Measurements from ENCODE around the gene CRTAP.
A peak's percentile ranks its signal among the peaks of the same experiment; 100 is the strongest.
"Not testable (repeated sequence)": the region's sequence is repeated elsewhere in the genome, so short reads cannot be mapped to it uniquely, and the experiment has no call there.

CRTAP gene

DNA sequence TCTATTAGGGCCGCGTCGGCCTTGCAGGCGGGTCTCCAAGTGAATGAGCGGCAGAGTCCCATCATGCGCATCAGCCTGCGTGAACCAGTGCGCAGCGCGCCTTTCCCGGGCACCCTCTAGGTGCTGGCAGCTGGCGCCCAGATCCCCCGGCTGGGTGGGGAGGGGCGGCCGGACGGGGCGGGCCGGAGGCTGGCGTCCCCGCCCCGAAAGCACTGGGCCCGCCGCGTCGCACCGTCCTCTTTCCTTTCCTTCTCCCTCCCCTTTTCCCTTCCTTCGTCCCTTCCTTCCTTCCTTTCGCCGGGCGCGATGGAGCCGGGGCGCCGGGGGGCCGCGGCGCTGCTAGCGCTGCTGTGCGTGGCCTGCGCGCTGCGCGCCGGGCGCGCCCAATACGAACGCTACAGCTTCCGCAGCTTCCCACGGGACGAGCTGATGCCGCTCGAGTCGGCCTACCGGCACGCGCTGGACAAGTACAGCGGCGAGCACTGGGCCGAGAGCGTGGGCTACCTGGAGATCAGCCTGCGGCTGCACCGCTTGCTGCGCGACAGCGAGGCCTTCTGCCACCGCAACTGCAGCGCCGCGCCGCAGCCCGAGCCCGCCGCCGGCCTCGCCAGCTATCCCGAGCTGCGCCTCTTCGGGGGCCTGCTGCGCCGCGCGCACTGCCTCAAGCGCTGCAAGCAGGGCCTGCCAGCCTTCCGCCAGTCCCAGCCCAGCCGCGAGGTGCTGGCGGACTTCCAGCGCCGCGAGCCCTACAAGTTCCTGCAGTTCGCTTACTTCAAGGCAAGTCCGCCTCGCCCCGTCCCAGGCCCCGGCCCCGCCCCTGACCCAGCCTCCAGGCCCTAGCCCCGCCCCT is at the start of gene CRTAP:
CRTAP (plus strand) TSS at position 243 of the 850 bp plus-strand sequence; CDS start at position 307, 64 bp downstream.
- H3K36me3 Mint-ChIP-seq: no peaks in the 10 kb centered on the region
- H3K4me1 Mint-ChIP-seq: peaks cover 33% of the 10 kb centered on the region
- no peaks in the 10 kb centered on the region for H3K27me3 Mint-ChIP-seq
- peak within 1 kb of the TSS; percentile 80 for H3K27ac Mint-ChIP-seq
- H3K4me3 Mint-ChIP-seq: peak within 1 kb of the TSS; percentile 91
- no peaks in the 10 kb centered on the region for H3K9me3 Mint-ChIP-seq

DNA sequence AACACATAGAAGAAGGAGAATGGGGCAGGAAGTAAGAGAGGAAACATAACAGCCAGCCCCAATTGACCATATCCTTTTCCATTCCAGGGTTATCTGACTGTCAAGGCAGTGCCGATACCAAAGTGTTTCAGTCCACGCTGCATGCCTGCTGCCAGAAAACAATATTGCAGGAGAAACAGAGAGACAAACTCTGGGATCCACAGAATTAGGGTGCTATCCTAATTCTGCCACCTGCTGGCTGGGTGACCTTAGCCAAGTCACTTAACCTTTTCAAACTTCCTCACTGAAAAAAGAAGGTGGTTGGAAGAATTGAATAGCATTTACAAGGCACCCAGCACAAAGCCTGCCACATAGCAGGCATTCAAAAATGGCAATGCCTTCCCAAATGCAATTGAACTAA is 48.9 kb upstream of the CRTAP start:
- Mint-ChIP-seq H3K27me3 (no peaks in the 10 kb centered on the region), H3K27ac (no peak overlapping the region), H3K36me3 (peaks cover 26% of the 10 kb centered on the region), H3K4me3 (no peak overlapping the region), H3K9me3 (no peaks in the 10 kb centered on the region), H3K4me1 (peaks cover 51% of the 10 kb centered on the region)

DNA sequence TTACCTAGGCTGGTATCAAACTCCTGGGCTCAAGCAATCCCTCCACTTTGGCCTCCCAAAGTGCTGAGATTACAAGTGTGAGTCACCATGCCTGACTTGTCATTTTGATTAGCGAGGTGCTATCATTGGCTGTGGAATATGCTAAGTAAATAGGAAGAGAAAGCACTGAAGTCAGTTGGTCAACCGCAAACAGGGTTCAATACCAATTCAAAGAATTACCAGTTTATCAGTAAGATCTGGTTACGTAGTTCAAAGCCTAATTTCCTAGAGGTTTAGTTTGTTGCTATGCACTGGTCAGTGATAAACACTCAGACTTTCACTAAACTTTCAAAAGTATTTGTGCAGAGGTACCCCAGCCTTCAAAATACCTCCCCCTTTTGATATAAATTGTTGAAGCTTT is 46.3 kb upstream of the CRTAP start:
- Mint-ChIP-seq H3K27me3 (no peaks in the 10 kb centered on the region), H3K36me3 (peaks cover 16% of the 10 kb centered on the region), H3K4me1 (peaks cover 36% of the 10 kb centered on the region), H3K9me3 (no peaks in the 10 kb centered on the region), H3K4me3 (no peak overlapping the region), H3K27ac (no peak overlapping the region)

DNA sequence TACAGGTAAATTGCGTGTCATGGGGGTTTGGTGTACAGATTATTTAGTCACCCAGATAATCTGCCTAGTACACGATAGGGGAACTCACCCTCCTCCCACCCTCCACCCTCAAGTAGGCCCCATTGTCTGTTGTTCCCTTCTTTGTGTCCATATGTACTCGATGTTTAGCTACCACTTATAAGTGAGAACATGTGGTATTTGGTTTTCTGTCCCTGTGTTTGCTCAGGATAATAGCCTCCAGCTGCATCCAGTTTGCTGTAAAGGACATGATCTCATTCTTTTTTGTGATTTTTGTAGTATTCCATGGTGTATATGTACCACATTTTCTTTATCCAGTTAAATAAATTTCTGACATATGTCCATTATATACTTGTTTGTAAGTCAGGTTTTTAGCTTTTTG is 44.0 kb upstream of the CRTAP start:
- H3K4me3 Mint-ChIP-seq, H3K27ac Mint-ChIP-seq, H3K36me3 Mint-ChIP-seq: not testable (repeated sequence)

DNA sequence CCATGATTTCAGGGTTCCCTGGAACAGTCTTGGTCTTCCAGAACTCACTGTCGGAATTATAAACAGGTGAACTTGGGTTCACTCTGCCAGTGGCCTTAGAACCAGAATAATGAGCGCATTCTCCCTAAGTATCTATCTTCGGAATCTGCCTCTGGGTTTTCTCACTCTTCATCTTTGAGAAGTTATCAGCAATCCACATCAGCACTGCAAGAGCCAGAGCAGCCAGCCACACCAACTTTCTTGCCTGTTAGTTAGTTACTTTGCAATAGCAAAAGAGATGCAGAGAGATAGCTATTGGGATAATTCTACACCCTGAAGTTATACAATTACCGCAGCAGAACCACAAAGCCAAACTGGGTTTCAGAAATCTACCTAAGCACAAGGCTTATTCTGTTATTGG is 42.6 kb upstream of the CRTAP start:
- H3K4me1 Mint-ChIP-seq: peaks cover 22% of the 10 kb centered on the region
- H3K27ac Mint-ChIP-seq: no peak overlapping the region
- no peak overlapping the region for H3K4me3 Mint-ChIP-seq
- peaks cover 6% of the 10 kb centered on the region for H3K36me3 Mint-ChIP-seq
- H3K27me3 Mint-ChIP-seq: no peaks in the 10 kb centered on the region
- H3K9me3 Mint-ChIP-seq: no peaks in the 10 kb centered on the region

More for the DNA sequence above, 44.0 kb upstream of the CRTAP start:
- peaks cover 30% of the 10 kb centered on the region for H3K4me1 Mint-ChIP-seq
- not testable (repeated sequence) for H3K9me3 Mint-ChIP-seq, H3K27me3 Mint-ChIP-seq

DNA sequence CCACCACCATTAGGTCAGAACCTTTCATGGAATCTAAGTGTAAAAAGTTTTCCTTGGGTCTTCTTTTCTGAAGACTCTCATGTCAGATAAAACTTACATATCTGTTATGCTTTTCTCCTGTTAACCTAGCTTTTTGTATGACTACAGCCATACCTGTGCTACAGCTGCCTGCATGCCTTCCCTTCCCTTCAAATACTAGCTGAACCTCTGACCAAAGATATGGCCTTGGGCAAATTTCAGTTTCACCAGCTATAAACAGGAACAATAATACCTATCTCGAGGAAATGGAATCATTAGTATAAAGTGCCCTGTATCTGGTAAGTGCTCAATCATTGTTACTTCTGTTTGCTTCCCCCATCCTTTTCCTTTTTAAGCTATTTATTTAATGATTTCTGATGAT is 41.9 kb upstream of the CRTAP start:
- Mint-ChIP-seq H3K9me3 (no peaks in the 10 kb centered on the region), H3K4me3 (no peak overlapping the region), H3K4me1 (peaks cover 18% of the 10 kb centered on the region), H3K27me3 (no peaks in the 10 kb centered on the region), H3K27ac (no peak overlapping the region), H3K36me3 (peaks cover 5% of the 10 kb centered on the region)

DNA sequence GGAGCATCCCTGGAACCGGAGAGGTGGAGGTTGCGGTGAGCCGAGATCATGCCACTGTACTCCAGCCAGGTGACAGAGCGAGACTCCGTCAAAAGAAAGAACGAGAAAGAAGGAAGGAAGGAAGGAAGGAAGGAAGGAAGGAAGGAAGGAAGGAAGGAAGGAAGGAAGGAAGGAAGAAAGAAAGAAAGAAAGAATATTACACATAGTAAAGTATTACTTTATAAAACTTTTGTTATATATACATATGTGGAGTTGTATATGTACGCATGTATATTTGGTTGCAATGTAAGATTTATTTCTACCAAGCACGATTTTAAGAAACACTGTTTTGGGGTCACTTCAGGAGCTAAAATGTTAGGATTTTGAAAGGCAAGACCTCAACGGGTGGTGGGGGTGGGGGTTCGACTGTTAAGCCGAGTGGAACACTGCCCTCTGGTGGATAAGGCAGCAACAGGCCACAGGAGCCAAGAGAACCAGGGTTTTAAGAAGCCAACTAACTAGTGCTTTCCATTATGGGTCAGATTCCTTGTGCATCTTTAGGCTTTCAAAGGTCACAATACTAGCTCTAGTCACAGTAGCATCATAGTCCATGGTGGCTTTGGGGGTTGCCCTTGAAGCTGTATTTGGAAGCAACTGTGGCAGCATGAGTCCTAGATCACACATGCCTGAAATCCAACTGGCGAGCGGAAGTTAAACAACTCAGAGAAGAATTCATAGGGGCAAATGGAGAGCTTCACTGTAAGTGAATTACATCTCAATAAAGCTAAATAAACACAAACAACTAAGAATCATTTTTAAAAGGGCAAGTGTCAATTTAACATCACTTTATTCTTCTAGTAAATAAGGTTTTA is 39.4 kb upstream of the CRTAP start:
- H3K4me3 Mint-ChIP-seq: no peak overlapping the region
- peaks cover 18% of the 10 kb centered on the region for H3K4me1 Mint-ChIP-seq
- peaks cover 5% of the 10 kb centered on the region for H3K36me3 Mint-ChIP-seq
- H3K27ac Mint-ChIP-seq: peak overlapping the region; percentile 69
- H3K9me3 Mint-ChIP-seq: no peaks in the 10 kb centered on the region
- no peaks in the 10 kb centered on the region for H3K27me3 Mint-ChIP-seq

DNA sequence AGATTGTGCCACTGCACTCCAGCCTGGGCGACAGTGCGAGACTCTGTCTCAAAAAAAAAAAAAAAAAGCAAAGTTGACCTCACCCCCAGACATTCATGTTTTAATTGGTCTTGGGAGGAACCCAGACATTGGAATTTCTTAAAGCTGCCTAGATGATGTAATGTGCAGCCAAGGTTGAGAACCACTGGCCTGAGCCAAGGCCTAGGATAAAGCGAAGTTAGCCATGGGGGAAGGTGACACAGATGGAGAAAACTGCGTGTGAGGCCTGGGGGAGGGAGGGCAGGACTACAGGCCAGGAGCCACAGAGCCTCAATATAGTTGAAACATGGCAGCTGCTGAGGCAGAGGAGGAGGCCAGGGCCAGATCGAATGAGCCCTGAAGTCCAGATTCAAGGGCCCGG is 37.8 kb upstream of the CRTAP start:
- peaks cover 23% of the 10 kb centered on the region for H3K4me1 Mint-ChIP-seq

DNA sequence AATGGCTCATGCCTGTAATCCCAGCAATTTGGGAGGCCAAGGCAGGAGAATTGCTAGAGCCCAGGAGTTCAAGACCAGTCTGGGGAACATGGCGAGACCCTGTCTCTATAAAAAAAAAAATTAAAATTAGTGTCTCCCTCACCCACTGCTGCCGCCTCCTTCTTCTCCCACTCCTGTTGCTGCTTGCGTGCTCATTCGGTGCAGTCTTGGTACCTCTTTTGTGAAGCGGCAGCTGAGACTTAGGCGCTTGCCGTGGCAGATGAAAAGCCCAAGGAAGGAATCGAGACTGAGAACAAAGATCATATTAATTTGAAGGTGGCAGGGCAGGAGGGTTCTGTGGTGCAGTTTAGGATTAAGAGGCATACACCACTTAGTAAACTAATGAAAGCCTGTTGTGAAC is 36.9 kb upstream of the CRTAP start:
- H3K27ac Mint-ChIP-seq: no peak overlapping the region
- peaks cover 25% of the 10 kb centered on the region for H3K4me1 Mint-ChIP-seq
- no peaks in the 10 kb centered on the region for H3K9me3 Mint-ChIP-seq
- no peaks in the 10 kb centered on the region for H3K27me3 Mint-ChIP-seq
- peaks cover 2% of the 10 kb centered on the region for H3K36me3 Mint-ChIP-seq
- no peak overlapping the region for H3K4me3 Mint-ChIP-seq

More for the DNA sequence above, 37.8 kb upstream of the CRTAP start:
- H3K27ac Mint-ChIP-seq: peak overlapping the region; percentile 9
- H3K4me3 Mint-ChIP-seq: no peak overlapping the region
- H3K27me3 Mint-ChIP-seq: no peaks in the 10 kb centered on the region
- H3K36me3 Mint-ChIP-seq: peaks cover 3% of the 10 kb centered on the region
- no peaks in the 10 kb centered on the region for H3K9me3 Mint-ChIP-seq

DNA sequence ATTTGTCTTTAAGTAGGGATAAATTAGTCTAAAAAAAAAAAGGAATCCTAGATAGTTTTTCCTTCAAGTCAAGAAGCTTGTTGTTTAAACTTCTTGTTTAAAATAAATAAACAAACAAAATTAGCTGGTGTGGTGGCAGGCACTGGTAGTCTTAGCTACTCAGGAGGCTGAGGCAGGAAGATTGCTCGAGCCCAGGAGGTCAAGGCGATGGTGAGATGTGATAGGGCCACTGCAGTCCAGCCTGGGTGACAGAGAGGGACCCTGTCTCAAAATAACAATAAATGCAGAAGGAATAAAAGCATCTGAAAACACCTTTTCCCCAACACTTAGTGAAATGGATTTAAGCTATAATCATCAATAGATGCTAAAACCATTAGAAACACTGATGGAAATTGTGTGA is 35.8 kb upstream of the CRTAP start:
- no peaks in the 10 kb centered on the region for H3K27me3 Mint-ChIP-seq
- no peak overlapping the region for H3K27ac Mint-ChIP-seq
- peaks cover 30% of the 10 kb centered on the region for H3K4me1 Mint-ChIP-seq
- H3K9me3 Mint-ChIP-seq: no peaks in the 10 kb centered on the region
- H3K4me3 Mint-ChIP-seq: no peak overlapping the region
- H3K36me3 Mint-ChIP-seq: peaks cover 2% of the 10 kb centered on the region

DNA sequence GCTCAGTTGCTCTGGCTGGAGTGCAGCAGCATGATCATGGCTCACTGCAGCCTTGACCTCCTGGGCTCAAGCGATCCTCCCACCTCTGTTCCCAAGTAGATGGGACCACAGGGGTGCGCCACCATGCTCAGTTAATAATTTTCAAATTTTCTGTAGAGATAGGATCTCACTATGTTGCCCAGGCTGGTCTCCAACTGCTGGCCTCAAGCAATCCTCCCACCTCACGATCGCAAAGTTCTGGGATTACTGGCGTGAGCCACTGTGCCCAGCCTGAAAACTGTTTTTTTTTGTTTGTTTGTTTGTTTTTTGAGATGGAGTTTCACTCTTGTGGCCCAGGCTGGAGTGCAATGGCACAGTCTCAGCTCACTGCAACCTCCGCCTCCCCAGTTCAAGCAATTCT is 34.0 kb upstream of the CRTAP start:
- H3K4me3 Mint-ChIP-seq, H3K36me3 Mint-ChIP-seq, H3K27me3 Mint-ChIP-seq, H3K9me3 Mint-ChIP-seq: not testable (repeated sequence)
- Mint-ChIP-seq H3K27ac (peak overlapping the region; percentile 5), H3K4me1 (peaks cover 23% of the 10 kb centered on the region)

DNA sequence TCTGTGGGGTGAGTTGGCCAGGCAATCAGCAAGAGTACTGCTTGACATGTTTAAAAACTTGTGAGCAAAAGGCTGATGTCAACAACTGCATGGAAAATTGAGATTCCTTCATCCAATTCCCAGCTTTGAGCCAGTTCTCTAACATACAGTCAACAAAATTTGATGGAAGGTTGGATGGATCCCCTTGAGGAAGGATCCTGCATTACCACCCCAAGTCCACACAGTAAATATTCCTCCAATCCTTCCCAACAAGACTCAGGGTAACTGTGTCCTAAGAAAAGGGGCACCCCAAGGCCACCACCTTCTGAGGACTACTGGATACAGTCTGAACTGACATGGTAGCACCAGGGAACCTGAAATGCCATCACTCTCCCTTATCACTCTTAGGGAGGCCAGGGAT is 32.0 kb upstream of the CRTAP start:
- peaks cover 40% of the 10 kb centered on the region for H3K4me1 Mint-ChIP-seq

DNA sequence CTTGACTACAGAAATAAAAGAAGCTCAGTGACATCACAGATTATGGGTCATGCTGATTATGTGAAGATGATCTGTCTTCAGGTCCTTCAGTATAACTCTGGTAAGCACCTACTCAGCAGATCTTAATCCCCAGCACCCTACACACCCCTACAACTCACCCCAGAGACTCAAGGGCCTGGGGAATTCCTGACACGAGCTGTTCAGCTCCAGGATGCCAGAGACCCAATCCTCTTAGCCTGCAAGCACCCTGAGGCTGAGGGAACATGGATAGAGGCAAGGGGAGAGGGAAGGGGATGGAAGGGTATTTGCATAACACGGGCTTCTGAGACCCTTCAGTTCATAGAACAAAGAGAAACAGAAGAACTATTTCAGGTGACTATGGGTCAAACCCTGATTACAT is 29.9 kb upstream of the CRTAP start:
- H3K4me3 Mint-ChIP-seq: no peak overlapping the region
- no peaks in the 10 kb centered on the region for H3K9me3 Mint-ChIP-seq
- H3K36me3 Mint-ChIP-seq: peaks cover 9% of the 10 kb centered on the region
- no peak overlapping the region for H3K27ac Mint-ChIP-seq
- H3K27me3 Mint-ChIP-seq: no peaks in the 10 kb centered on the region
- H3K4me1 Mint-ChIP-seq: peaks cover 59% of the 10 kb centered on the region

More for the DNA sequence above, 32.0 kb upstream of the CRTAP start:
- H3K4me3 Mint-ChIP-seq: no peak overlapping the region
- H3K27ac Mint-ChIP-seq: no peak overlapping the region
- peaks cover 5% of the 10 kb centered on the region for H3K36me3 Mint-ChIP-seq
- no peaks in the 10 kb centered on the region for H3K9me3 Mint-ChIP-seq
- H3K27me3 Mint-ChIP-seq: no peaks in the 10 kb centered on the region

DNA sequence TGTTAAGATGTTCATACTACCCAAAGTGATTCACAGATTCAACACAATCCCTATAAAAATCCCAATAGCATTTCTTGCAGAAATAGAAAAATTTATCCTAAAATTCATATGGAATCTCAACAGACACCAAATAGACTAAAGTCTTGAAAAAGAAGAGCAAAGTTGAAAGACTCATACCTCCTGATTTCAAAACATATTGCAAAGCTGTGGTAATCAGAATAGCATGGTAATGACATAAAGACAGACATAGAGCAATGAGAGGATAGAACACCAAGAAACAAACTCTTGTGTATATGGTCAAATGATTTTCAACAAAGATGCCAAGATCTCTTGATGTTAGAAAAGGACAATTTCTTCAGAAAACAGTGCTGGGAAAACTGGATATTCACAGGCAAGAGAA is 25.1 kb upstream of the CRTAP start:
- Mint-ChIP-seq H3K36me3 (peaks cover 16% of the 10 kb centered on the region), H3K9me3 (no peaks in the 10 kb centered on the region), H3K4me3 (peak overlapping the region; percentile 4), H3K4me1 (peaks cover 89% of the 10 kb centered on the region), H3K27me3 (no peaks in the 10 kb centered on the region), H3K27ac (no peak overlapping the region)

DNA sequence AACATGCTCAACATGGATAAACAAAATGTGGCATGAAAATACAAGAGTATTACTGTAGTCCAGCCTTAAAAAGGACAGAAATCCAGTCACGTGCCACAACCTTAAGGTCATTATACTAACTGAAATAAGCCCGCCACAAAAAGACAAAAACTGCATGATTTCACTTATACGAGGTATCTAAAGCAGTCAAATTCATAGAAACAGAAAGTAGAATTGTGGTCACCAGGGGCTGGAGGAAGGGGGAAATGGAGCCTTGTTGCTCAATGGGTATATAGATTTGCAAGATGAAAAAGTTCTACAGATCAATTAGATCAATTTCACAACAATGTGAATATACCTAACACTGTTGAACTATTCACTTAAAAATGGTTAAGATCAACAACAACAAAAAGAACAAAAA is 24.3 kb upstream of the CRTAP start:
- Mint-ChIP-seq H3K36me3 (peaks cover 16% of the 10 kb centered on the region), H3K27me3 (no peaks in the 10 kb centered on the region)

DNA sequence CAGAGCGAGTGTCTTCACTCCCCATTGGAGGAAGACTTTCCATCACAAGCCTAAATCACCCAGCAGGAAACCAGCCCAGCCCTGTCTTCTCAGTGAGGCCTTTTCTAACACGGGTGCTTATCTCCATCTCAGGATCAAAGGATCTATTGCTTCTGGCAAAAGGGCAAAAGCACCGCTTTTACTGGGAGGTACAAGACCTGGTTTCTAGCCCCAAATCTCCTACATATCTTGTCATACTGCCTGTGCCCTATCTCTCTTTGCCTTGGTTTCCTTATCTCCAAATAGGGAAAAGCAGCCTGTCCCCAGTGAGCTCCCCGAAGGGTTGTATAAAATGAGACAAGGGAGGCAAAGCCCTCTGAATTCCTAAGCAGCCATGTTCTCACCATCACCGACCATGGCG is 22.1 kb upstream of the CRTAP start:
- peaks cover 82% of the 10 kb centered on the region for H3K4me1 Mint-ChIP-seq
- no peak overlapping the region for H3K27ac Mint-ChIP-seq
- no peaks in the 10 kb centered on the region for H3K27me3 Mint-ChIP-seq
- no peak overlapping the region for H3K4me3 Mint-ChIP-seq
- H3K9me3 Mint-ChIP-seq: no peaks in the 10 kb centered on the region
- H3K36me3 Mint-ChIP-seq: peaks cover 13% of the 10 kb centered on the region

More for the DNA sequence above, 24.3 kb upstream of the CRTAP start:
- Mint-ChIP-seq H3K27ac (peak overlapping the region; percentile 3), H3K9me3 (no peaks in the 10 kb centered on the region), H3K4me3 (peak overlapping the region; percentile 66), H3K4me1 (peaks cover 86% of the 10 kb centered on the region)

Data from activated naive CD4-positive, alpha-beta T cell treated with anti-CD3 and anti-CD28 coated beads, Interleukin-2, amount 50 U/mL, for 24 hours (primary cell).